Mammary epithelial cell (primary cell): ENCODE results near the gene ARL2.

ENCODE experiments used
- EZH2 ChIP-seq: IDR thresholded peaks from 2 replicates; pipeline ENCODE4 v1.6.1; 2012; ENCODE audit warnings: low read length, inconsistent platforms, borderline replicate concordance
- TF ChIP-seq, protein P1 (sequence below), 2 donors: IDR thresholded peaks in 1 of 2; conservative IDR thresholded peaks in 1 of 2; 2 replicates each; pipeline ENCODE4 v1.5.1; 2011 to 2012; ENCODE audit warnings: inconsistent platforms in 2 of 2, low read length in 2 of 2, mild to moderate bottlenecking in 2 of 2, control low read depth in 1 of 2, low read depth in 1 of 2; ENCODE audit not compliant: insufficient read depth in 1 of 2; ENCODE audit errors: extremely low read depth in 1 of 2

DNA sequence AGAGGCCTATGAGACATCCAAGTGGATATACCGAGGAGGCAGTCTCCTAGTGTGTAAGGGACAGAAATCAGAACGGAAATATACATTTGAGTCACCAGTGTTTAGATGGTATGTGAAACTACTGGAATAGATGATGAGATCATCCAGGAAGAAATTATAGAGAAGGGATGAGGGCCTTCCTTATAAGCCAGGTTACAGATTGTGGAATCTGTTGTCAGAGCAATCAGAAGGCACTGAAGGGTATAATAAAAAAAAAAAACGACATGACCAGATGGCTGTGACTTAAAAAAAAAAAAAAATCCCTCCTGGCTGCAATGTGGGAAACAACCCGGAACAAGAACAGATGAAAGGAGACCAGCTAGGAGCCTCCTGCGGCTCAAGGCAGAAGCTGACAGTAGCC is 44.8 kb upstream of the ARL2 start:
- TF ChIP-seq, protein P1, sequence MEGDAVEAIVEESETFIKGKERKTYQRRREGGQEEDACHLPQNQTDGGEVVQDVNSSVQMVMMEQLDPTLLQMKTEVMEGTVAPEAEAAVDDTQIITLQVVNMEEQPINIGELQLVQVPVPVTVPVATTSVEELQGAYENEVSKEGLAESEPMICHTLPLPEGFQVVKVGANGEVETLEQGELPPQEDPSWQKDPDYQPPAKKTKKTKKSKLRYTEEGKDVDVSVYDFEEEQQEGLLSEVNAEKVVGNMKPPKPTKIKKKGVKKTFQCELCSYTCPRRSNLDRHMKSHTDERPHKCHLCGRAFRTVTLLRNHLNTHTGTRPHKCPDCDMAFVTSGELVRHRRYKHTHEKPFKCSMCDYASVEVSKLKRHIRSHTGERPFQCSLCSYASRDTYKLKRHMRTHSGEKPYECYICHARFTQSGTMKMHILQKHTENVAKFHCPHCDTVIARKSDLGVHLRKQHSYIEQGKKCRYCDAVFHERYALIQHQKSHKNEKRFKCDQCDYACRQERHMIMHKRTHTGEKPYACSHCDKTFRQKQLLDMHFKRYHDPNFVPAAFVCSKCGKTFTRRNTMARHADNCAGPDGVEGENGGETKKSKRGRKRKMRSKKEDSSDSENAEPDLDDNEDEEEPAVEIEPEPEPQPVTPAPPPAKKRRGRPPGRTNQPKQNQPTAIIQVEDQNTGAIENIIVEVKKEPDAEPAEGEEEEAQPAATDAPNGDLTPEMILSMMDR (conservative IDR thresholded peaks at IDR 0.05 in 1 of 2, IDR thresholded peaks at IDR 0.05 in 1 of 2; ENCODE audit: extremely low read depth in 1 of 2, insufficient read depth in 1 of 2, low read depth in 1 of 2, low read length in 2 of 2), result no peak
- TF ChIP-seq EZH2, result no peak
